ENCODE data around the gene NPBWR2.
A peak's percentile ranks its signal among the peaks of the same experiment; 100 is the strongest.

NPBWR2 gene

GRCh38 chr20:64146936-64147477, 39.6 kb upstream of the NPBWR2 start:
- no peak for TF ChIP-seq CTCF (conservative IDR thresholded peaks at IDR 0.05)
- no peak overlapping the region for H3K27ac ChIP-seq

- no peak overlapping the region for H3K27ac ChIP-seq
- TF ChIP-seq CTCF (conservative IDR thresholded peaks at IDR 0.05): no peak
Observed at GRCh38 chr20:64146301-64146935, 39.1 kb upstream of the NPBWR2 start.

- no peak overlapping the region for H3K27ac ChIP-seq
- no peak for TF ChIP-seq CTCF (conservative IDR thresholded peaks at IDR 0.05)
Observed at GRCh38 chr20:64145458-64146300, 38.3 kb upstream of the NPBWR2 start.

DNA sequence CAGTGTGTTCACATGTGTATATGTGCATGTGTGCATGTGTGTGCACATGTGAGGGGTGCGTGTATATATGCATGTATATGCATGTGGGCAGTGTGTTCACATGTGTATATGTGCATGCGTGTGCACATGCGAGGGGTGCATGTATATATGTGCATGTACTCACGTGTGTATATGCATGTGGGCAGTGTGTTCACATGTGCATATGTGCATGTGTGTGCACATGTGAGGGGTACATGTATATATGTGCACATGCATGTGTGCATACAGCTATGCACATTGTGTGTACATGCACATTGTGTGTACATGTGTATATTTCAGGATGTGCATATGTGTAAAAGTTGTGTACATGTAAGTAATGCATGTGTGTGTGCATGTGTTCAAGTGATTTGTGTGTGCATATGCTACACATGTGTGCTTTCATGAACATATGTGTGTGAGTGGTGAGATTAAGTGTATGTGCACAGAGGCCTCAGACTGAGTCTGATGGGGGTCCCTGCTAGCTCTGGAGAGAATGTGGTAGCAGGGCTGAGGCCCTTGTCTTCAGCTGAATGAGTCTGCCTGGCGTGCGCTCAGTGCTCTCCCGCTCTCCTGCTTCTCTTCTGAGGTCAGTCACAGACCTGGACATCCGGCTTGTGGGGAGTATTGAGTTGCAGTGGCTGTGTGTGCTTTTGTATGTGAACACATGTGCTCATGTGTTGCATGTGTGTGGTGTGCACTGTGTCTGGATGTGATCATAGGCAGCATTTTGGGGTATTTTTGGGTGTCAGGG, 37.0 kb upstream of the NPBWR2 start:
- H3K27ac ChIP-seq: no peak overlapping the region
- no peak for TF ChIP-seq CTCF (conservative IDR thresholded peaks at IDR 0.05)

- no peak for TF ChIP-seq CTCF (conservative IDR thresholded peaks at IDR 0.05)
- peak overlapping the region; percentile 21; the same call in 1 of the 2 replicates for H3K27ac ChIP-seq
Observed at GRCh38 chr20:64143018-64143801, 35.8 kb upstream of the NPBWR2 start.

GRCh38 chr20:64142590-64142989, 35.2 kb upstream of the NPBWR2 start:
- peak overlapping the region; percentile 21; the same call in 1 of the 2 replicates for H3K27ac ChIP-seq
- no peak for TF ChIP-seq CTCF (conservative IDR thresholded peaks at IDR 0.05)
